ENCODE data around the gene FAM193B.
A peak's percentile ranks its signal among the peaks of the same experiment; 100 is the strongest.
"Not testable (repeated sequence)": the region's sequence is repeated elsewhere in the genome, so short reads cannot be mapped to it uniquely, and the experiment has no call there.

Gene FAM193B

DNA sequence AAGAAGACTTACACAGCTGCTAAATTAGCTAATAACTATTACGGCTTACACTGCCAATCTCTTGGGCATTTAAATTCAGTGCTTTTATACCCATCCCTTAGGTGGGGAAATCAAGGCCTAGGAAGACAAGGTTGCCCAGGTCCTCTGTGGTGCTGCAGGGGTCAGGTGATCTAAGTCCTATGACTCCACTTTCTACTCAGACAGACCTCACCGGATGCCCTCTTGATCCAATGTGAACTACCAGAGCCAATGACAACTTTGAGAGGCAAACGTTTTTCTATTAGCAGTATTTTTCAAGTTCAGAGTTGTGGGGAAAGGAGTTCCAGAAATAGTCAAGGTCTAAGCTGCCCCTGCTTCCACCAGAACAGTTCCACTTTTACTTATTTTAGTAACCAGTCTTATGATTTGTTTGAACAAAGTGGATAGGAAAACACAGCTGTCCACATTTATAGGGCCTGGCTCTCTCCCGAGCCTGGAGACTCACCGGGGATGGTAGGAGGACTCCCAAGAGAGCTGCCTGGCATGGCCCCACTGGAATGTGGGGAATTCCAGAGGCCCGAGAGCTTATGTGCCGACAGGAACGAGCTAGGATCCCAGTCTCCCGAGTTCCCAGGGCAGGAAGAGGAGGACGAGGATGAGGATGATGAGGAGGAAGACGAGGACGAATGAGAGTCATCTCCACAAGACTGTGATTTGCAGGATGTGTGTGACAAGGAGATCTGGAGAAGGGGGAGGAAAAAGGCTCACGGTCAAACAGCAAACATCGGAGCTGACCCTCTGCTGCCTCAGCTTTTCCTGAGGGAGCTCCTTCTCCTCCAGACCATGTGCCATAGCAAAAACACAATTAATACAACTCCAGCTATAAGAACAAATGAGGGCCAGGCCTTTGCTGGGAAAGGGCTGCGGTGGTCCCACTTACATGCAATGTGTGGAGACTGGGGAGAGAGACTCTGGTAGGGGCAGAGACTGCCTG lies 16.7 kb downstream of the FAM193B start:
- no peak for DNase-seq (ENCODE audit: low spot score)

DNA sequence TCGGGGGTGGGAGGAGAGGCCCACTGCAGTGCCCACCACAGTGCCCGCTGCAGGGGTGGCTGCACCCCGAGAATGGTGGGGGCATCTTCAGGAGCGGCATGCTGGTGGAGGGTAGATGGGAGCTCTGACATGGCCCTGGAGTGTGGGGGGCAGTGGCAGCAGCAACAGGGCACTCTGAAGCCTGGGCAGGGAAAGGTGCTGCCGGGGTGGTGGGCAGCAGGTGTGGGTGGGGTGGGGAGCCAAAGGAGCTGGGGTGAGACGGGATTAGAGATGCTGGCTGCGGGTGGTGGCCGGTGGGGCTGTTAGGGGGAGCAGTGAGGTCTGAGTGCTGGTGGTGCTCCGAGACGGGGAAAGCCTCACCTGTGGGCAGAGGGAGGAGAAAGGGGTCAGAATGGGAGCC lies 18.0 kb downstream of the FAM193B start:
- no peak for DNase-seq (ENCODE audit: low spot score)

DNA sequence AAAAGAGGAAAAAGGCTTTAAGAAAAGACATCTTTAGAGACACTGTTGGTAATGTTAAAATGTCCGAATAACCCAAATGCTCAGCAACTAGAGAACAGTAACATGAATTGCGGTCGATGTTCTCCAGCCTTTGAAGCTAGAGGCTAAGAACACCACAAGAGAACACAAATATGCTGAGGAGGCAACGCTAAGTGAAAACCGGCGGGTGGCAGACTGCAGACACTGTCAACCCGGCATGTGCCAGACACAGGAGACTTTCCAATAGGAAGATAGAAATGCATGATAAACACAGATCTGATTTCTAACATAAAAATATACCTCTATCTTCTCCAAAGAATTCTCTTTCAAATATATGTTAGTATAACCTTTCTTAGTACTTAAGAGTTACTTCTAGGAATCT lies 19.2 kb downstream of the FAM193B start:
- no peak for DNase-seq (ENCODE audit: low spot score)

DNA sequence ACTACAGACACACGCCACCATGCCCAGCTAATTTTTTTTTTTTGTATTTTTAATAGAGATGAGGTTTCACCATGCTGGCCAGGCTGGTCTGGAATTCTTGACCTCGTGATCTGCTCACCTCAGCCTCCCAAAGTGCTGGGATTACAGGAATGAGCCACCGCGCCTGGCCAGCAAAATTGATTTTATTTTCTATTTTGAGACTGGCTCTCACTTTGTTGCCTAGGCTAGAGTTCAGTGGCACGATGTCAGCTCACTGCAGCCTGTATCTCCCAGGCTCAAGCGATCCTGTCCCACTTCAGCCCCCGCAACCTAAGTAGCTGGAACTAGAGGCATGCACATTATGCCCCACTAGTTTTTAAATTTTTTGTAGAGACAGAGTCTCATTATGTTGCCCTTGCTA lies 19.9 kb downstream of the FAM193B start:
- DNase-seq (ENCODE audit: low spot score) = not testable (repeated sequence)

- DNase-seq (ENCODE audit: low spot score) = no peak
Measured at GRCh38 chr5:177531209-177531940, 23.0 kb downstream of the FAM193B start.

DNA sequence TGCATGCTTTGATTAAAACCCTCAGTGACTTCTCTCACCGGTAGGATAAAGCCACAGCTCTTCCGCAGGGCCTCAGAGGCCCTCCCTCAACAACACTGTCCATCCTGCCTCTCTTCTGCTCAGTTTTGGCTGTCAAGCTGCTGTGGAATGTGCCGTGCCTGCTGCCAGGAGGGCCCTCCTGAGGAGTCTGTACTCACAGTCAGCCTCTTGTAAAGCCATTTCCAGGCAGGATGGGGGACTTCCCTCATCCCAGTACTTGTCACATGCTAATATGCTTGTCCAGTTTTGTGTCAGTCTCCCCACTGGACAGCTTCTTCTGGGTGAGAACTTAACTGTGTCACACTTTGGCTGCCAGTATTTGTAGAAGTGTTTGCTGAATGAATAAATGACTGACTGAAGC lies 23.7 kb downstream of the FAM193B start:
- DNase-seq (ENCODE audit: low spot score) = no peak

- DNase-seq (ENCODE audit: low spot score) = peak; percentile 13
Measured at GRCh38 chr5:177529247-177530203, 24.8 kb downstream of the FAM193B start.

DNA sequence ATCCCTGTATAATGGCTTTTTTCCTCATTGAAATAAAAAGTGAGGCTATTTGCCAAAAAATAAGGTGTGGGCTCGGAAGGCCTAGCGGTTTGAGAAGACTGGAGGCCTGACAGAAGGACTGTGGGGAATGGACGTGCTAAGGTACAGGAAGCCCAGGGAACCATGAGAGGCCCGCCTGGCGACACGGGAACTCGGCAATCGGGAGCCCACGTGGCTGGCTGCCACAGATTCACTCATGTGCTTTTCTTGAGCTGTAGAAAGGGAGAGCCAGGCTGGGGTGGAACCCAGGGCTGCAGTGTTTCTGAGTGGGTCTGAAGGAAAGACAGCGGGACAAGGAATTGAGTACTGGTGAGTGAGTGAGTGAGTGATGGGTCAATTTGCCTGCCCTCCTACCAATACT lies 25.7 kb downstream of the FAM193B start:
- DNase-seq (ENCODE audit: low spot score) = no peak

GRCh38 chr5:177527595-177527994 lies 26.8 kb downstream of the FAM193B start:
- no peak for DNase-seq (ENCODE audit: low spot score)

DNA sequence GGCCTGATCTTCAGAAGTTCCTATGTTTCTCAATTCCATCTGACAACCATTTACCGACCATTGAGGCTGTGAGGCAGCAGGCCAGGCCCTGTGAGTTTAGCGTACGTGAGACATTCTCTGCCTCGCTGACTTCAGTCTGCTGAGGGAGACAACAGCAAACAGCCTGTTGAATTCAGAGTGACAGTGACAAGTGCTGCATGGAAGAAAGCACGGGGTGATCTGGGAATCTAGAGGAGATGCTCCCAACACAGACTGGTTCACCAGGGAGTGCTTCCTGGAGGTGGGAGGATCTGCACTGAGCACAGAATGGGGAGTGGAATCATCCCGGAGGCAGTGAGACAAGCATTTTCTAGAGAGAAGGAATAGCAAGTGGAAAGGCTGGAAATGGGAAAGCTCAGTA lies 27.6 kb downstream of the FAM193B start:
- no peak for DNase-seq (ENCODE audit: low spot score)

GRCh38 chr5:177526191-177526590 lies 28.2 kb downstream of the FAM193B start:
- no peak for DNase-seq (ENCODE audit: low spot score)

GRCh38 chr5:177524941-177525655 lies 29.3 kb downstream of the FAM193B start:
- DNase-seq (ENCODE audit: low spot score) = no peak

GRCh38 chr5:177524539-177524900 lies 29.8 kb downstream of the FAM193B start:
- DNase-seq (ENCODE audit: low spot score) = no peak

- no peak for DNase-seq (ENCODE audit: low spot score)
Measured at GRCh38 chr5:177523711-177524538, 30.4 kb downstream of the FAM193B start.

DNA sequence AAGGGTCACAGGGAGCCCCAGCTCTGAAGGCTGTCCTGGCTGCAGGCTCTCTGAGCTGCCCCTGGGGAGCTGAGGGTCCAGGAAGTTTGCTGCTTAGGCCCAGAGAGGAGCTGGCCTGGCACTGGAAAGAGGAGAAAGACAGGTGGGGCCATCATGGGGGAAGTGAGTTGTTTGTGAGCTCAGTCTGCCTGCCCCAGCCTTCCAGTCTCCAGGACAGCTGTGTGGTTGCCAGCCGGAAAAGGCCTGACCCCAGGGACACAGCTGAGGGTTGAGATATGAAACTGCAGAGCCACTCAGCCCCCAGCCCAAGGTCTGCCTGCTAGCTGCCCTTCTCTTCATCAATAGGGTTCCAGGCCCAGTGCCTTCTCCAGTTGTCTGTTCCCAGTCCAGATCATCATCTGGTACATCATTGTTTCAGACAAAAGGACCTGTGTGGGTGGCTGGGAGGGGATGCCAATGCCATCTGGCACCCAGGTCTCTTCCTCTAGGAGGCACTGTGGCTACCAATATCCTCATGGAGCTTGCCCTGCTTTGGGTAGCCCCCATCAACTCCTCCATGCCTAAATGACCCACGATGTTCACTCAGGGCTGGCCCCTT lies 33.3 kb downstream of the FAM193B start:
- DNase-seq (ENCODE audit: low spot score) = no peak

GRCh38 chr5:177520271-177520670 lies 34.1 kb downstream of the FAM193B start:
- DNase-seq (ENCODE audit: low spot score) = no peak

DNA sequence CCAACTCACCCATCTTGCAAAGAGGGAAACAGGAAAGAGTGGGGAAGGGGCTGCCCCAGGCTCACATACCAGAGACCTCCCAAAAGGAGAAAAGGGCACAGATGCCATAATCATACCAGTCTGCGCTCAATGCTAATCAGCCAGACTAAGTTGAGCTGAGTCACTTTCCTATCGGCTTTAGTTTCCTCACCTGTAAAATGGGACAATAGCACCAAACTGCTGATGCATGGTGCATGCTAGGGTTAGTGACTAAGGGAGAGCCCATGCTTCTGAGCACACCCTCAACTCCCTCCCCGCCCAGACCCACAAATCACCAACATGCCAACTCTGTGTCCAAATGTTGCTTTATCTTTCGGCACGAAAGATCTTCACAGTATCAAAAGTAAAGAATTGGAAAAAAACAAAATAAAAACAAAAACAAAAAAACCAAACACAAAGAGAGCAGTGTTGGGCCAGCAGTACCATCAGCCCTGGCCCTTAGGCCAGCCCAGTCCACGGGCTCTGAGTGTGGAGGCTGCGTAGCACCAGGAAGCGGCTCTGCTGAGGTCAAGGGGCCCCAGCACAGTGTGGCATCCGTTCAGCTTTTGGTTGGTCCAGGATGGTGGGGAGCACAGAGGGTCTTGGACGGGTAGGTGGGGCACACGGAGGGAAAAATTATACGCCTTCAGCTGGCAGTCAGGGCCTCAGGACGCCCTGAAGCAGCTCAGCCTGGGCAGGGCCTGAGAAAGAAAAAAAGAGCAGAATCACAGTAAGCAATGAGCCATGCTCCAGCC lies 34.7 kb downstream of the FAM193B start:
- DNase-seq (ENCODE audit: low spot score) = no peak

DNA sequence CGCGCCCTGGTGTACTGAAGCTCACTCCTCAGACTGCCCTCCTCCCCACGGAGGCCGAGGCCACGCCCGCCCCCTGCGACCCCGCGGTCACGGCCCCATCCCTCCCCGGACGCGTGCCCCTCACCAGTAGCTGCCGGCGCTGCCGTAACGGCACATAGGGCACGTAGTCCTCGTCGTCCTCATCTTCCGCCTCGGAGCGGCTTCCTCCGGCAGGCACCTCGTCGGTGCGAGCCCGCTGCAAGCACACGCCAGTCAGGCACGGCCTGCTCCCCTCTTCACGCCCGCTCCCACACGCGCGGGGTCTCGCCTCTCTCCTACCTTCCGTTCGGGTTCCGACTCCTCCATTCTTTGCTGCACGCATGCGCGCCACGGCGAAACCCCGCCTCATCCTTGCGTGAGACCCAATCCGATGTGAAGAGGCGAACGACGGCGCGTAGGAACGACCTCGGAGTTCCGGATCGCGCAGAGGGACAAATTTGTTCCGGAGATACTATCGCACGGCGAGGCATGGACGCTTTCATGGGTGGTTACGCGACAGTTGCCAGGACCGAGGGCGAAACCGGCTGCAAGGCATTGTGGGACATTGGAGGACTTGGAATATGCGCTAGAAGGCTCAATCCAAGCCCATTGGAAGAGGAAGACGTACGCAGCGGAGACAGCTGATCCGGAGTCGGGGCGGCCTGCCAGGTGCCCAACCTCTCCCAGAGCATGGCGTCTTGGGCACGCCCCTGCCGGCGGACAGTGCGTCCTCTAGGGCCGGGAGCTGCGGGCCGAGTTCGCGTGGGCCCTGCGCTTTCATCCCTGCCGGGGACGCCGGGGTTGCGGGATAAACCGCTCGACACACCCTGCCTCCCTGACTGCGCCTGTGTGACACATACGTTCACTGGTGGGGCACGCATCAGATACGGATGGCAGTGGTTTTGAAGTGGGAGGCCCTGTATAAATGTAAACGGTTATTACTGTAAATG lies 37.5 kb downstream of the FAM193B start, which contains the start of gene DDX41:
Gene DDX41, minus strand, starts transcription at position 361 of the 968 bp plus-strand sequence. Its CDS starts 16 bp downstream, at position 345.
- peak; percentile 98 for DNase-seq (ENCODE audit: low spot score)

All from hematopoietic multipotent progenitor cell treated with erythropoietin and hydrocortisone succinate and interleukin-3 and kit ligand, for 17 days (in vitro differentiated cells).